ENCODE data around the gene MASP2.
"Not testable (repeated sequence)": the region's sequence is repeated elsewhere in the genome, so short reads cannot be mapped to it uniquely, and the experiment has no call there.

Gene MASP2

GRCh38 chr1:10990828-10991227, 56.2 kb downstream of the MASP2 start:
- no peaks in the 10 kb centered on the region for H3K27me3 ChIP-seq (ENCODE audit: insufficient read depth, low read depth, severe bottlenecking)
- TF ChIP-seq CTCF (IDR thresholded peaks at IDR 0.05; ENCODE audit: low read depth, low read length): no peak

GRCh38 chr1:10989920-10990516, 57.0 kb downstream of the MASP2 start:
- not testable (repeated sequence) for H3K4me3 ChIP-seq (ENCODE audit: low read depth, low read length); H3K9me3 ChIP-seq (ENCODE audit: severe bottlenecking); H3K27ac ChIP-seq; DNase-seq; H3K36me3 ChIP-seq; H3K27me3 ChIP-seq (ENCODE audit: insufficient read depth, low read depth, severe bottlenecking)

More at GRCh38 chr1:10990828-10991227, 56.2 kb downstream of the MASP2 start:
- no peak for DNase-seq
- Histone ChIP-seq H3K27ac (no peak overlapping the region), H3K9me3 (ENCODE audit: severe bottlenecking) (no peaks in the 10 kb centered on the region), H3K36me3 (no peaks in the 10 kb centered on the region), H3K4me3 (ENCODE audit: low read depth, low read length) (no peak overlapping the region)

GRCh38 chr1:10989095-10989494, 57.9 kb downstream of the MASP2 start:
- no peak for DNase-seq
- Histone ChIP-seq H3K9me3 (ENCODE audit: severe bottlenecking) (peaks cover under 1% of the 10 kb centered on the region), H3K4me3 (ENCODE audit: low read depth, low read length) (no peak overlapping the region), H3K27ac (no peak overlapping the region), H3K27me3 (ENCODE audit: insufficient read depth, low read depth, severe bottlenecking) (no peaks in the 10 kb centered on the region), H3K36me3 (no peaks in the 10 kb centered on the region)
- no peak for TF ChIP-seq CTCF (IDR thresholded peaks at IDR 0.05; ENCODE audit: low read depth, low read length)

GRCh38 chr1:10987840-10988417, 59.1 kb downstream of the MASP2 start:
- Histone ChIP-seq H3K9me3 (ENCODE audit: severe bottlenecking) (peaks cover 7% of the 10 kb centered on the region), H3K4me3 (ENCODE audit: low read depth, low read length) (no peak overlapping the region), H3K27me3 (ENCODE audit: insufficient read depth, low read depth, severe bottlenecking) (no peaks in the 10 kb centered on the region), H3K27ac (no peak overlapping the region), H3K36me3 (no peaks in the 10 kb centered on the region)
- no peak for DNase-seq
- TF ChIP-seq CTCF (IDR thresholded peaks at IDR 0.05; ENCODE audit: low read depth, low read length): no peak

- TF ChIP-seq CTCF (IDR thresholded peaks at IDR 0.05; ENCODE audit: low read depth, low read length): no peak
- Histone ChIP-seq H3K27me3 (ENCODE audit: insufficient read depth, low read depth, severe bottlenecking) (no peaks in the 10 kb centered on the region), H3K36me3 (no peaks in the 10 kb centered on the region), H3K27ac (no peak overlapping the region), H3K9me3 (ENCODE audit: severe bottlenecking) (peaks cover 7% of the 10 kb centered on the region), H3K4me3 (ENCODE audit: low read depth, low read length) (no peak overlapping the region)
- DNase-seq: no peak
These were observed 60.5 kb downstream of the MASP2 start for GRCh38 chr1:10986525-10986890.

- Histone ChIP-seq H3K4me3 (ENCODE audit: low read depth, low read length) (no peak overlapping the region), H3K9me3 (ENCODE audit: severe bottlenecking) (peaks cover 7% of the 10 kb centered on the region), H3K27me3 (ENCODE audit: insufficient read depth, low read depth, severe bottlenecking) (no peaks in the 10 kb centered on the region), H3K27ac (no peak overlapping the region), H3K36me3 (no peaks in the 10 kb centered on the region)
- no peak for TF ChIP-seq CTCF (IDR thresholded peaks at IDR 0.05; ENCODE audit: low read depth, low read length)
- DNase-seq: no peak
These were observed 66.0 kb downstream of the MASP2 start for GRCh38 chr1:10980841-10981727.
